Prostate gland (tissue), 2 donors: ENCODE results near the gene TTLL6. TPM values are rescaled to one million over a fixed set of nuclear protein-coding genes. Genes with fewer than 3 reads are reported as not detected.

ENCODE experiments used
- DNase-seq: peaks from one replicate; pipeline ENCODE4 v3.0.0-alpha.2; 2019; ENCODE audit warnings: low spot score
- H3K27ac ChIP-seq, 2 donors: fragments of 200-600 bp; sonication (generic); 2 replicates each; pipeline ENCODE4 v1.5.1; 2017 to 2019
- H3K27me3 ChIP-seq: fragments of 200-600 bp; sonication (generic); replicated peaks from 2 replicates; pipeline ENCODE4 v1.5.1; 2019; ENCODE audit not compliant: insufficient read depth
- H3K36me3 ChIP-seq, 2 donors: fragments of 200-600 bp; sonication (generic); 1 replicate in 1 of 2; 2 replicates in 1 of 2; pipeline versions ENCODE4 v1.5.1 to v1.8.1; 2017 to 2019
- H3K4me1 ChIP-seq: fragments of 200-600 bp; sonication (generic); replicated peaks from 2 replicates; pipeline ENCODE4 v1.5.1; 2019
- H3K4me3 ChIP-seq, 2 donors: fragments of 200-600 bp; sonication (generic); 2 replicates each; pipeline ENCODE4 v1.5.1; 2017 to 2019
- H3K9me3 ChIP-seq: fragments of 200-600 bp; sonication (generic); 2 replicates; pipeline ENCODE4 v1.5.1; 2017
- POLR2A ChIP-seq: fragments of 450-650 bp; IDR thresholded peaks from one replicate; pipeline ENCODE4 v1.6.1; 2016; ENCODE audit warnings: antibody characterized with exemption, mild to moderate bottlenecking
- POLR2AphosphoS5 ChIP-seq: sonication (generic); formaldehyde crosslinking; IDR thresholded peaks from one replicate; pipeline ENCODE4 v1.6.1; 2017; ENCODE audit warnings: antibody characterized with exemption
- WGBS: methylation state at CpG from one replicate; pipeline ENCODE4 v1.1.5; 2018; 5-methylcytosine and 5-hydroxymethylcytosine counted together
- intact Hi-C: fragments of 100-400 bp; cut with DNase I; formaldehyde crosslinking; loops from one replicate; pipeline ENCODE4 v1.14.2; 2022
- total RNA-seq, 2 donors: library from RNA; depleted of rRNA; stranded (reverse); fragments of >200 nt; gene quantifications; one replicate each; pipeline ENCODE4 v1.1.0, GENCODE V29; 2016
- TF ChIP-seq, protein P1 (sequence below), 4 experiments: fragments of 200-600 bp in 2 of 4; fragments of 450-650 bp in 2 of 4; sonication (generic) in 2 of 4; IDR thresholded peaks; 1 replicate in 3 of 4; 2 replicates in 1 of 4; pipeline ENCODE4 v1.5.1; 2016 to 2019; ENCODE audit warnings: antibody characterized with exemption in 4 of 4, mild to moderate bottlenecking in 2 of 4, moderate library complexity in 2 of 4

TTLL6 gene
- total RNA-seq, 2 donors from 2014 or later = 0.23 to 4.0 TPM

DNA sequence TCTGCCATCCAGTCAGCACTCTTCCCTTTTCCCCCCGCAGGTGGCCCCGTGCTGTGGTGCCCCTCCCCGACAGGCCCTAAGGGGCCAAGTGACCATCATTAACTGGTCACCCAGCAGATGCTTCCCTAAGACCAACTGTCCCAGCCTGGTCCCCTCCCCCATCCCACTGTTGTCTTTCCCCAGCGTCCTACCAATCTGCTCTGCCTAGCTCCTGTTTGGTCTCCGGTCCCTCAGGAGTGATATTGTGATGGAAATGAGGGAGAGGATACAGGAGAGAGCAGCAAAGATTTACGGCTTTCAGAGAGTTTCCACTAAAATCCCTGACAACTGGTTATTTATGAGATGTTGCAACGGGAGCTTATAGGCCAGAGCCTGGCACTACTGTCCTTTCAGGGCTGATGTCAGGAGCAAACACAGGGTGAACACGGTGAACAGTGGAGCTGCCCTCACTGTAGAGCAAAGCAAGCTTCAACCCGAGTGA, 1.4 kb upstream of the TTLL6 start:
- H3K4me1 ChIP-seq = no peaks in the 10 kb centered on the region
- peak overlapping the region; percentile 21 to 69 for H3K27ac ChIP-seq
- intact Hi-C loops = no loop called here
- H3K36me3 ChIP-seq = no peaks in the 10 kb centered on the region
- 23% methylated on average over 9 of the region's 9 CpGs for WGBS
- peak; percentile 46 for DNase-seq
- no peaks in the 10 kb centered on the region for H3K9me3 ChIP-seq
- H3K27me3 ChIP-seq = no peaks in the 10 kb centered on the region
- H3K4me3 ChIP-seq = no peak overlapping the region
- TF ChIP-seq POLR2AphosphoS5 = peak; percentile 50
- TF ChIP-seq, protein P1, sequence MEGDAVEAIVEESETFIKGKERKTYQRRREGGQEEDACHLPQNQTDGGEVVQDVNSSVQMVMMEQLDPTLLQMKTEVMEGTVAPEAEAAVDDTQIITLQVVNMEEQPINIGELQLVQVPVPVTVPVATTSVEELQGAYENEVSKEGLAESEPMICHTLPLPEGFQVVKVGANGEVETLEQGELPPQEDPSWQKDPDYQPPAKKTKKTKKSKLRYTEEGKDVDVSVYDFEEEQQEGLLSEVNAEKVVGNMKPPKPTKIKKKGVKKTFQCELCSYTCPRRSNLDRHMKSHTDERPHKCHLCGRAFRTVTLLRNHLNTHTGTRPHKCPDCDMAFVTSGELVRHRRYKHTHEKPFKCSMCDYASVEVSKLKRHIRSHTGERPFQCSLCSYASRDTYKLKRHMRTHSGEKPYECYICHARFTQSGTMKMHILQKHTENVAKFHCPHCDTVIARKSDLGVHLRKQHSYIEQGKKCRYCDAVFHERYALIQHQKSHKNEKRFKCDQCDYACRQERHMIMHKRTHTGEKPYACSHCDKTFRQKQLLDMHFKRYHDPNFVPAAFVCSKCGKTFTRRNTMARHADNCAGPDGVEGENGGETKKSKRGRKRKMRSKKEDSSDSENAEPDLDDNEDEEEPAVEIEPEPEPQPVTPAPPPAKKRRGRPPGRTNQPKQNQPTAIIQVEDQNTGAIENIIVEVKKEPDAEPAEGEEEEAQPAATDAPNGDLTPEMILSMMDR (IDR thresholded peaks at IDR 0.05) = no peak

DNA sequence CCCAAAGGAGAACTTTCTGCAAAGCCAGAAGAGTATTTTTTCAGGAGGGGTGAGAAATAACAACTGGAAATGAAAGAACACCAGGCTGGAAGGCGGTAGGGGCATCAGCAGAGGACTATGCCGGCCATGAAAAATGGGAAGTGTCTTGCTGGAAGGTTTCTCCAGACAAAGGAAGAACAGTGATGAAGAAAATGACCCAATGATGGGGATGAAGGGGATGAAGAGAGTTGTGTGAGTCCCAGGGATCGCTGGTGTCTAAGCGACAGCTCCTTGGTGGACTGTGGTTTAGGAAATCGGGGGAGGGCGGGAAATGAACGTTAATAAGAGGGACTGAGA, 623 bp downstream of the TTLL6 start:
- 10% methylated on average over 7 of the region's 7 CpGs for WGBS
- Histone ChIP-seq H3K4me3 (peak overlapping the region in 1 of 2 donors; percentile 20), H3K36me3 (no peaks in the 10 kb centered on the region), H3K27ac (no peak overlapping the region), H3K9me3 (no peaks in the 10 kb centered on the region), H3K27me3 (no peaks in the 10 kb centered on the region), H3K4me1 (no peaks in the 10 kb centered on the region)
- TF ChIP-seq, protein P1 (IDR thresholded peaks at IDR 0.05) = no peak
- TF ChIP-seq POLR2A (no peak), POLR2AphosphoS5 (no peak)
- intact Hi-C loops = no loop called here
- no peak for DNase-seq

DNA sequence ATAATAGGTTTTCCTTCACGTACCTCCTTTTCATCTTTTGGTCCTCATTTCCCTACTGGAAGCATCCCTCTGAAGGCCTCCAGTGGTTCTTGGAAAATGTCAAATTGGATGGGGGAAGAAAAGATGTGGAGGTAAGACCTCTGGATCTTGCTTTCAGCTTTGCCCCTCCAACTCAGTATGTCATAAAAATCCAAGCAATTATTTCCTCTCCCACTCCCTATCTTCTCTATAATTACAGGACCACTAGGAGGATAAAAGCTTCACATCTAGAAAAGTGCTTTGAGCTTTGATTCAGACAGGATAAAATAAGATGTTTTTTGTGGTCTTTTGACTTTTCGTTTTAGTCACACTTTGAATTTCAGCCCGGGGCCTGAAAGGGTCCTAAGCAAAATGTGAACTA, 1.7 kb downstream of the TTLL6 start:
- no peak for DNase-seq
- H3K27me3 ChIP-seq = no peaks in the 10 kb centered on the region
- H3K27ac ChIP-seq = no peak overlapping the region
- H3K4me1 ChIP-seq = no peaks in the 10 kb centered on the region
- no peaks in the 10 kb centered on the region for H3K36me3 ChIP-seq
- TF ChIP-seq POLR2AphosphoS5 (no peak), POLR2A (no peak)
- TF ChIP-seq, protein P1 (IDR thresholded peaks at IDR 0.05) = no peak
- intact Hi-C loops = no loop called here
- H3K9me3 ChIP-seq = no peaks in the 10 kb centered on the region
- no peak overlapping the region for H3K4me3 ChIP-seq
- 62% methylated on average over 3 of the region's 3 CpGs for WGBS

DNA sequence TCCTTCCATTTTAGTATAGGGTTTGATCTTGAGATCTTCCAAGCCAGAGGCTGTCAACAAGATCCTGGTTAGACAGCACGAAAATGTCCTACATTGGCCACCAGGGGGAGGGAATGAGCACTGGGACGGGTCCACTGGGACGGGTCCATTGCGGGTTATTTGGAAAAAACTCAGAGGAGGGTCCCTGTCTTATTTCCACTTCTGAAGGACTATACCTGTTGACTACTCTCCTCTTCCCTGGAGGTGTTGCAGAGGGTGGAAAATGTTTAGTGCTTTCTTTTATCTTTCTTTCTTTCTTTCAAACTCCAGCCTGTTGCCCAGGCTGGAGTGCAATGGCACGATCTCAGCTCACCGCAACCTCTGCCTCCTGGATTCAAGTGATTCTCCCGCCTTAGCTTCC, 2.5 kb downstream of the TTLL6 start:
- DNase-seq = peak; percentile 25
- intact Hi-C loops = no loop called here
- 27% methylated on average over 7 of the region's 7 CpGs for WGBS
- Histone ChIP-seq H3K4me3 (no peak overlapping the region), H3K36me3 (no peaks in the 10 kb centered on the region), H3K4me1 (no peaks in the 10 kb centered on the region), H3K9me3 (no peaks in the 10 kb centered on the region), H3K27me3 (no peaks in the 10 kb centered on the region), H3K27ac (no peak overlapping the region)
- TF ChIP-seq POLR2AphosphoS5 (no peak), POLR2A (no peak)
- TF ChIP-seq, protein P1 (IDR thresholded peaks at IDR 0.05) = peak in 3 of 4 experiments; percentile 64 to 71 (median 70)

DNA sequence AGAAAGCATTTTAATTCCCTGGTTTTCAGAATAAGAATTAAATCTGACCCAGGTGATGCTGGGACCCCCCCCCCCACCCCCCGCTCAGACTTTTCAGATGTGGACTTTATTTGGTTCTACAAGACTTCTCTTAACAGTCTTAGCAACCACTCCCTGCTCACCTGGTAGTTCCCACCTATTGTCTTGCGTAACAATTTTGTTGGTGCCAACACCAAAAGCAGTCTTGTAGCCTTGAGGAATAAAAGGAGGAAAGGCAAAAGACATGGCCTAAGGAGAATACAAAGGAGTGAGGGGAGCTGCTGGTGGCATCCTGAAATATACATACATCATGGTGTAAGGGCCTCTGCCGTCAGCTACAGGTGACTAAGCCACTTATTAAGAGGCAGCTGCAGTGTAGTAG, 5.0 kb downstream of the TTLL6 start:
- 83% methylated on average over 3 of the region's 3 CpGs for WGBS
- no peak for DNase-seq
- intact Hi-C loops = no loop called here
- no peak overlapping the region for H3K27ac ChIP-seq
- no peaks in the 10 kb centered on the region for H3K4me1 ChIP-seq
- TF ChIP-seq POLR2AphosphoS5 (no peak), POLR2A (no peak)
- TF ChIP-seq, protein P1 (IDR thresholded peaks at IDR 0.05) = no peak
- H3K9me3 ChIP-seq = no peaks in the 10 kb centered on the region
- no peak overlapping the region for H3K4me3 ChIP-seq
- H3K27me3 ChIP-seq = no peaks in the 10 kb centered on the region
- no peaks in the 10 kb centered on the region for H3K36me3 ChIP-seq
